HepG2 (cell line): Measurements from ENCODE around the gene PSMC3IP. TPM values are rescaled to one million over a fixed set of nuclear protein-coding genes. Genes with fewer than 3 reads are reported as not detected.

ENCODE experiments used
- AGO2 ChIP-seq: fragments of 200-400 bp; formaldehyde crosslinking; optimal IDR thresholded peaks from 2 replicates; pipeline ENCODE3; 2017; ENCODE audit warnings: mild to moderate bottlenecking, low read depth, low read length, moderate library complexity
- ARNT2 ChIP-seq: sonication (generic); formaldehyde crosslinking; IDR thresholded peaks from 2 replicates; pipeline ENCODE4 v1.8.0; 2022; ENCODE audit warnings: mild to moderate bottlenecking, low read depth, missing genetic modification reagents, moderate library complexity
- ARNTL ChIP-seq: sonication (generic); formaldehyde crosslinking; IDR thresholded peaks from 2 replicates; pipeline ENCODE4 v1.4.0; 2020; ENCODE audit warnings: mild to moderate bottlenecking, missing genetic modification reagents
- ATF1 ChIP-seq: IDR thresholded peaks from 2 replicates; pipeline ENCODE4 v1.6.1; 2016; ENCODE audit warnings: mild to moderate bottlenecking, control low read depth
- ATF6 ChIP-seq: sonication (generic); formaldehyde crosslinking; conservative IDR thresholded peaks from 2 replicates; pipeline ENCODE4 v1.4.0; 2020; ENCODE audit warnings: missing genetic modification reagents
- BATF2 ChIP-seq: sonication (generic); formaldehyde crosslinking; IDR thresholded peaks from 2 replicates; pipeline ENCODE4 v1.8.0; 2022; ENCODE audit warnings: mild to moderate bottlenecking, missing genetic modification reagents, moderate library complexity
- CHD4 ChIP-seq: fragments of 200-600 bp; sonication (generic); IDR thresholded peaks from 2 replicates; pipeline ENCODE4 v1.7.0; 2017; ENCODE audit warnings: mild to moderate bottlenecking, low read length, borderline replicate concordance
- CREM ChIP-seq, 2 experiments: sonication (generic) in 1 of 2; formaldehyde crosslinking in 1 of 2; IDR thresholded peaks; 2 replicates each; pipeline versions ENCODE4 v1.4.0 to v1.6.1; 2016 to 2020; ENCODE audit warnings: antibody characterized with exemption in 1 of 2, mild to moderate bottlenecking in 1 of 2, missing genetic modification reagents in 1 of 2
- KDM3A ChIP-seq: IDR thresholded peaks from 2 replicates; pipeline ENCODE4 v1.6.1; 2018; ENCODE audit warnings: low read depth, missing compliant biosample characterization
- KMT2B ChIP-seq: IDR thresholded peaks from 2 replicates; pipeline ENCODE4 v1.6.1; 2016; ENCODE audit warnings: missing genetic modification reagents, missing compliant biosample characterization
- MAFF ChIP-seq: IDR thresholded peaks from 2 replicates; pipeline ENCODE4 v1.6.1; 2011; ENCODE audit warnings: low read depth, low read length, improper control_type of control experiment
- NFYC ChIP-seq: IDR thresholded peaks from 2 replicates; pipeline ENCODE4 v1.6.1; 2016; ENCODE audit warnings: missing genetic modification reagents, missing compliant biosample characterization
- PRMT3 ChIP-seq: sonication (generic); formaldehyde crosslinking; IDR thresholded peaks from 2 replicates; pipeline ENCODE4 v1.8.1; 2022; ENCODE audit warnings: low read depth, mild to moderate bottlenecking, moderate library complexity, missing genetic modification reagents, borderline replicate concordance
- RAD51 ChIP-seq: fragments of 450-650 bp; IDR thresholded peaks from 2 replicates; pipeline ENCODE4 v1.6.1; 2016; ENCODE audit warnings: borderline replicate concordance
- RCOR2 ChIP-seq: IDR thresholded peaks from 2 replicates; pipeline ENCODE4 v1.6.1; 2016; ENCODE audit warnings: missing biosample characterization, missing genetic modification reagents
- RNF219 ChIP-seq: sonication (generic); formaldehyde crosslinking; IDR thresholded peaks from 2 replicates; pipeline ENCODE4 v1.5.0; 2020; ENCODE audit warnings: mild to moderate bottlenecking, missing genetic modification reagents
- SRF ChIP-seq: IDR thresholded peaks from 2 replicates; pipeline ENCODE4 v1.6.1; 2011; ENCODE audit warnings: mild to moderate bottlenecking, low read depth, low read length, moderate library complexity
- TCF12 ChIP-seq, 2 experiments: fragments of 450-650 bp in 1 of 2; sonication (generic) in 1 of 2; formaldehyde crosslinking in 1 of 2; IDR thresholded peaks; 2 replicates each; pipeline versions ENCODE4 v1.6.1 to v1.8.0; 2017 to 2022; ENCODE audit warnings: antibody characterized with exemption in 1 of 2, mild to moderate bottlenecking in 1 of 2, missing genetic modification reagents in 1 of 2, moderate library complexity in 1 of 2
- U2AF2 ChIP-seq: fragments of 200-400 bp; formaldehyde crosslinking; IDR thresholded peaks from 2 replicates; pipeline ENCODE4 v1.6.1; 2017; ENCODE audit warnings: low read depth, mild to moderate bottlenecking, low read length
- XBP1 ChIP-seq: sonication (generic); formaldehyde crosslinking; IDR thresholded peaks from 2 replicates; pipeline ENCODE4 v1.5.0; 2020; ENCODE audit warnings: missing genetic modification reagents
- ZBTB7B ChIP-seq: sonication (generic); formaldehyde crosslinking; IDR thresholded peaks from 2 replicates; pipeline ENCODE4 v1.4.0; 2020; ENCODE audit warnings: missing genetic modification reagents
- ZNF282 ChIP-seq: fragments of 450-650 bp; IDR thresholded peaks from 2 replicates; pipeline ENCODE4 v1.6.1; 2018; ENCODE audit not compliant: partially characterized antibody
- ZNF512B ChIP-seq: sonication (generic); formaldehyde crosslinking; IDR thresholded peaks from 2 replicates; pipeline ENCODE4 v1.5.1; 2020; ENCODE audit warnings: missing genetic modification reagents, mild to moderate bottlenecking, borderline replicate concordance
- ZNF7 ChIP-seq: IDR thresholded peaks from 2 replicates; pipeline ENCODE4 v1.6.1; 2016; ENCODE audit warnings: missing biosample characterization, missing genetic modification reagents
- ZNF761 ChIP-seq: sonication (generic); formaldehyde crosslinking; conservative IDR thresholded peaks from 2 replicates; pipeline ENCODE4 v1.4.0; 2020; ENCODE audit warnings: mild to moderate bottlenecking, missing genetic modification reagents
- polyA plus RNA-seq, 8 experiments: library from polyadenylated mRNA; depleted of rRNA in 3 of 8; stranded (reverse) in 7 of 8; unstranded in 1 of 8; fragments of >200 nt; fragmentation: Illumina TruSeq in 4 of 8; extraction: Trizol in 4 of 8; gene quantifications; 2 replicates each; pipeline versions ENCODE4 v1.2.1 to v1.2.3, GENCODE V29; 2011 to 2016; ENCODE audit warnings: low read depth in 4 of 8, missing spikeins in 1 of 8, mixed read lengths in 1 of 8; ENCODE audit not compliant: insufficient read depth in 1 of 8
- total RNA-seq, 5 experiments: library from RNA; depleted of rRNA; stranded (reverse); fragments of >200 nt; fragmentation: Illumina TruSeq; extraction: Trizol; gene quantifications; 2 replicates each; pipeline ENCODE4 v1.2.3, GENCODE V29; 2016; ENCODE audit warnings: low read depth in 1 of 5

Gene PSMC3IP
- total and polyA plus RNA-seq, 2 of the 13 experiments (the other 11 are each of a cell fraction or from before 2014, with no cell fraction given), result 6.5 to 22.4 TPM

GRCh38 chr17:42536048-42536371, 41.5 kb downstream of the PSMC3IP start, which contains the start of gene NAGLU (continued):
- no peak for TF ChIP-seq TCF12 (IDR thresholded peaks at IDR 0.05)
- TF ChIP-seq TCF12 (CRISPR knock-in tag; IDR thresholded peaks at IDR 0.05), result no peak
- no peak for TF ChIP-seq SRF
- TF ChIP-seq KDM3A, result no peak
- TF ChIP-seq ZNF7 (CRISPR knock-in tag), result no peak
- no peak for TF ChIP-seq U2AF2
- peak; percentile 84; the same call in 1 of the 2 replicates for TF ChIP-seq ARNT2 (CRISPR knock-in tag)
- TF ChIP-seq BATF2, result peak; percentile 61; the same call in 1 of the 2 replicates
- peak; percentile 84; the same call in 1 of the 2 replicates for TF ChIP-seq ZNF761 (CRISPR knock-in tag)
- TF ChIP-seq RCOR2 (CRISPR knock-in tag), result no peak
- peak; percentile 71 for TF ChIP-seq RAD51
- TF ChIP-seq NFYC (CRISPR knock-in tag), result peak; percentile 88
- TF ChIP-seq CREM (IDR thresholded peaks at IDR 0.05), result no peak
- no peak for TF ChIP-seq CREM (CRISPR knock-in tag; IDR thresholded peaks at IDR 0.05)
- no peak for TF ChIP-seq CHD4
- TF ChIP-seq XBP1, result no peak
- no peak for TF ChIP-seq ZNF282
- TF ChIP-seq KMT2B (CRISPR knock-in tag), result peak; percentile 81
- no peak for TF ChIP-seq ATF1 (CRISPR knock-in tag)
- TF ChIP-seq ARNTL (CRISPR knock-in tag), result peak; percentile 89
- TF ChIP-seq ATF6 (CRISPR knock-in tag), result no peak
- no peak for TF ChIP-seq PRMT3
- TF ChIP-seq ZNF512B (CRISPR knock-in tag), result no peak
- no peak for TF ChIP-seq RNF219 (CRISPR knock-in tag)
- peak; percentile 95 for TF ChIP-seq ZBTB7B (CRISPR knock-in tag)
- TF ChIP-seq AGO2, result peak; percentile 70
- TF ChIP-seq MAFF, result no peak
